ENCODE data around the gene SH3YL1.
"Not testable (repeated sequence)": the region's sequence is repeated elsewhere in the genome, so short reads cannot be mapped to it uniquely, and the experiment has no call there.

SH3YL1 gene

GRCh38 chr2:175880-176820 lies 87.7 kb downstream of the SH3YL1 start:
- DNase-seq = no peak

GRCh38 chr2:175161-175786 lies 88.6 kb downstream of the SH3YL1 start:
- DNase-seq = no peak

- not testable (repeated sequence) for DNase-seq
Measured at GRCh38 chr2:172120-172519, 91.7 kb downstream of the SH3YL1 start.

GRCh38 chr2:169741-170140 lies 94.1 kb downstream of the SH3YL1 start:
- DNase-seq = no peak
